ENCODE results near the gene KCP.

DNA sequence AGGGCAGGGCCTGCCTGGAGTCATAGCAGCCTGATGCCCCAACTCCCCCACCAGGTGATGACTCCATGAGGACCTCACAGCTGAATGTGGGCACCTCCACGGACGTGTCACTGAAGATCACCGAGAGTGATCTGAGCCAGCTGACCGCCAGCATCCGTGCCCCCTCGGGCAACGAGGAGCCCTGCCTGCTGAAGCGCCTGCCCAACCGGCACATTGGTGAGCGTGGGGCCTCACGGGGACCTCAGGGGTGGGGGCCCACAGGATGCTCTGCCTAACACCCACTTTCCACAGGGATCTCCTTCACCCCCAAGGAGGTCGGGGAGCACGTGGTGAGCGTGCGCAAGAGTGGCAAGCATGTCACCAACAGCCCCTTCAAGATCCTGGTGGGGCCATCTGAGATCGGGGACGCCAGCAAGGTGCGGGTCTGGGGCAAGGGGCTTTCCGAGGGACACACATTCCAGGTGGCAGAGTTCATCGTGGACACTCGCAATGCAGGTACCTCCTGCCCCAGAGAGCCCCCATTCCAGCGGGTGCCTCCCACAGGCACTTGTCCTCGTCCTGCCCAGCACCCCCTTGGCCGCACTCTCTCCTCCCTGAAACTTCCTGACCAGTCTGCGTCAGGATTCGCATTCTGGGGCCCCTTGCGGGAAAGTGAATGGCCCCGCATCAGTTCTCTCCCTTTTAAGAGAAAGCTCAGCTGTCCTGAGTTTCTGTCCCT lies 57.8 kb downstream of the KCP start:
- TF ChIP-seq HDGF (IDR thresholded peaks at IDR 0.05; ENCODE audit: borderline replicate concordance): no peak
- no peak for TF ChIP-seq ARNT (IDR thresholded peaks at IDR 0.05)
- no peak for TF ChIP-seq SUZ12 (IDR thresholded peaks at IDR 0.05)
- no peak for TF ChIP-seq TARDBP (IDR thresholded peaks at IDR 0.05)
- TF ChIP-seq SP1 (IDR thresholded peaks at IDR 0.05): no peak
- no peak for TF ChIP-seq CTBP1 (IDR thresholded peaks at IDR 0.05; ENCODE audit: borderline replicate concordance)
- TF ChIP-seq, protein P1, sequence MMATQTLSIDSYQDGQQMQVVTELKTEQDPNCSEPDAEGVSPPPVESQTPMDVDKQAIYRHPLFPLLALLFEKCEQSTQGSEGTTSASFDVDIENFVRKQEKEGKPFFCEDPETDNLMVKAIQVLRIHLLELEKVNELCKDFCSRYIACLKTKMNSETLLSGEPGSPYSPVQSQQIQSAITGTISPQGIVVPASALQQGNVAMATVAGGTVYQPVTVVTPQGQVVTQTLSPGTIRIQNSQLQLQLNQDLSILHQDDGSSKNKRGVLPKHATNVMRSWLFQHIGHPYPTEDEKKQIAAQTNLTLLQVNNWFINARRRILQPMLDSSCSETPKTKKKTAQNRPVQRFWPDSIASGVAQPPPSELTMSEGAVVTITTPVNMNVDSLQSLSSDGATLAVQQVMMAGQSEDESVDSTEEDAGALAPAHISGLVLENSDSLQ (IDR thresholded peaks at IDR 0.05): no peak
- TF ChIP-seq FOXM1 (IDR thresholded peaks at IDR 0.05; ENCODE audit: borderline replicate concordance): no peak
- TF ChIP-seq FOXK2 (IDR thresholded peaks at IDR 0.05): no peak
- no peak for TF ChIP-seq L3MBTL2 (conservative IDR thresholded peaks at IDR 0.05)
